ENCODE data around the gene GIMAP1. TPM values are rescaled to one million over a fixed set of nuclear protein-coding genes. Genes with fewer than 3 reads are reported as not detected.

GIMAP1 gene
- total RNA-seq, 4 donors from 2014 or later = 1.8 to 7.4 (median 3.6) TPM

GRCh38 chr7:150685219-150686029 lies 31.0 kb upstream of the GIMAP1 start, which contains the start of gene GIMAP2:
GIMAP2 (plus strand) TSS chr7:150685706; CDS start chr7:150687060, 1,354 bp downstream.
- Histone ChIP-seq H3K27ac (peak within 1 kb of the TSS; percentile 66 to 85 (median 75)), H3K9me3 (no peaks in the 10 kb centered on the region), H3K4me3 (peak within 1 kb of the TSS; percentile 37 to 59 (median 52)), H3K36me3 (peaks cover 0 to 16% (median 0%) of the 10 kb centered on the region in 3 donors), H3K4me1 (peaks cover 0 to 6% (median 3%) of the 10 kb centered on the region in 4 donors), H3K27me3 (no peaks in the 10 kb centered on the region)
- TF ChIP-seq CTCF (IDR thresholded peaks at IDR 0.05) (peak in 1 of 6 experiments; percentile 15), POLR2A (IDR thresholded peaks at IDR 0.05) (no peak)
- peak in 2 of 3 donors; percentile 43 to 60 for DNase-seq

GRCh38 chr7:150686030-150686631 lies 30.3 kb upstream of the GIMAP1 start:
- H3K36me3 ChIP-seq = peaks cover 0 to 23% (median 0%) of the 10 kb centered on the region in 3 donors
- no peak for TF ChIP-seq CTCF (IDR thresholded peaks at IDR 0.05)
- TF ChIP-seq POLR2A (IDR thresholded peaks at IDR 0.05) = no peak
- H3K9me3 ChIP-seq = no peaks in the 10 kb centered on the region
- peaks cover 0 to 6% (median 3%) of the 10 kb centered on the region in 4 donors for H3K4me1 ChIP-seq
- H3K27ac ChIP-seq = peak overlapping the region; percentile 66 to 85 (median 75)
- DNase-seq = no peak
- H3K27me3 ChIP-seq = no peaks in the 10 kb centered on the region
- peak overlapping the region; percentile 37 to 59 (median 52) for H3K4me3 ChIP-seq

- H3K27me3 ChIP-seq = no peaks in the 10 kb centered on the region
- no peak for TF ChIP-seq POLR2A (IDR thresholded peaks at IDR 0.05)
- no peak for TF ChIP-seq CTCF (IDR thresholded peaks at IDR 0.05)
- no peak for DNase-seq
- H3K4me3 ChIP-seq = no peak overlapping the region
- H3K36me3 ChIP-seq = peaks cover 0 to 25% (median 0%) of the 10 kb centered on the region in 3 donors
- H3K9me3 ChIP-seq = no peaks in the 10 kb centered on the region
- H3K27ac ChIP-seq = peak overlapping the region in 1 of 4 donors; percentile 4
- peaks cover 0 to 6% (median 3%) of the 10 kb centered on the region in 4 donors for H3K4me1 ChIP-seq
These were observed 27.8 kb upstream of the GIMAP1 start for GRCh38 chr7:150688630-150689029.

- peaks cover 0 to 6% (median 0%) of the 10 kb centered on the region in 3 donors for H3K36me3 ChIP-seq
- H3K27me3 ChIP-seq = no peaks in the 10 kb centered on the region
- no peak overlapping the region for H3K4me3 ChIP-seq
- TF ChIP-seq POLR2A (IDR thresholded peaks at IDR 0.05) (no peak), CTCF (IDR thresholded peaks at IDR 0.05) (no peak)
- H3K9me3 ChIP-seq = peaks cover 0 to 4% (median under 1%) of the 10 kb centered on the region in 4 donors
- no peaks in the 10 kb centered on the region for H3K4me1 ChIP-seq
- H3K27ac ChIP-seq = no peak overlapping the region
- DNase-seq = no peak
These were observed 20.8 kb upstream of the GIMAP1 start for GRCh38 chr7:150695654-150696053.

- Histone ChIP-seq H3K4me3 (no peak overlapping the region), H3K9me3 (peaks cover 0 to 21% (median 4%) of the 10 kb centered on the region in 4 donors), H3K36me3 (no peaks in the 10 kb centered on the region), H3K4me1 (no peaks in the 10 kb centered on the region), H3K27ac (no peak overlapping the region), H3K27me3 (no peaks in the 10 kb centered on the region)
- DNase-seq = no peak
- TF ChIP-seq POLR2A (IDR thresholded peaks at IDR 0.05) (no peak), CTCF (IDR thresholded peaks at IDR 0.05) (no peak)
These were observed 13.2 kb upstream of the GIMAP1 start for GRCh38 chr7:150703209-150703608.
